SK-N-MC (cell line): ENCODE data around the gene MALRD1.

Experiments
- DNase-seq: peaks from one replicate; pipeline ENCODE4 v3.0.0-alpha.2; 2011; ENCODE audit warnings: low read depth, low spot score
- H3K27ac ChIP-seq: fragments of 200-600 bp; sonication (generic); 2 replicates; pipeline ENCODE4 v1.5.1; 2016; ENCODE audit warnings: mixed run types
- H3K36me3 ChIP-seq: fragments of 200-600 bp; sonication (generic); 2 replicates; pipeline ENCODE4 v1.6.1; 2017; ENCODE audit warnings: antibody characterized with exemption, low read length, mixed read lengths; ENCODE audit not compliant: insufficient read depth
- H3K4me3 ChIP-seq: fragments of 200-600 bp; sonication (generic); 2 replicates; pipeline ENCODE4 v1.5.1; 2016
- H3K9ac ChIP-seq: fragments of 200-600 bp; sonication (generic); 2 replicates; pipeline ENCODE4 v1.8.0; 2017; ENCODE audit warnings: mixed run types, mixed read lengths; ENCODE audit not compliant: insufficient read length
- H3K9me3 ChIP-seq: fragments of 200-600 bp; sonication (generic); 2 replicates; pipeline ENCODE4 v1.6.1; 2017; ENCODE audit warnings: low read depth, mild to moderate bottlenecking, antibody characterized with exemption, low read length, moderate library complexity, mixed read lengths
- EZH2 ChIP-seq: fragments of 200-600 bp; sonication (generic); IDR thresholded peaks from one replicate; pipeline ENCODE4 v1.6.1; 2017; ENCODE audit warnings: antibody characterized with exemption
- FOXP2 ChIP-seq: optimal IDR thresholded peaks from 2 replicates; pipeline ENCODE3; 2011; ENCODE audit warnings: mild to moderate bottlenecking, moderate library complexity; ENCODE audit not compliant: insufficient read depth; ENCODE audit errors: extremely low read length, control extremely low read depth
- POLR2AphosphoS5 ChIP-seq: IDR thresholded peaks from 2 replicates; pipeline ENCODE4 v1.6.1; 2012; ENCODE audit warnings: mild to moderate bottlenecking, low read depth, low read length, borderline replicate concordance

The MALRD1 gene

GRCh38 chr10:19142967-19143366 lies 94.4 kb downstream of the MALRD1 start:
- Histone ChIP-seq H3K36me3 (no peaks in the 10 kb centered on the region), H3K9ac (no peak overlapping the region), H3K4me3 (no peak overlapping the region), H3K9me3 (no peaks in the 10 kb centered on the region), H3K27ac (no peak overlapping the region)
- DNase-seq = no peak
- TF ChIP-seq FOXP2 = no peak
- no peak for TF ChIP-seq EZH2
- no peak for TF ChIP-seq POLR2AphosphoS5

GRCh38 chr10:19144206-19144605 lies 95.6 kb downstream of the MALRD1 start:
- Histone ChIP-seq H3K9ac (no peak overlapping the region), H3K9me3 (no peaks in the 10 kb centered on the region), H3K36me3 (no peaks in the 10 kb centered on the region), H3K4me3 (no peak overlapping the region), H3K27ac (no peak overlapping the region)
- DNase-seq = no peak
- TF ChIP-seq POLR2AphosphoS5 (no peak), EZH2 (no peak), FOXP2 (no peak)

GRCh38 chr10:19154375-19154774 lies 105.8 kb downstream of the MALRD1 start:
- H3K9ac ChIP-seq = no peak overlapping the region
- DNase-seq = no peak
- TF ChIP-seq FOXP2 = no peak
- no peak for TF ChIP-seq EZH2
- no peak for TF ChIP-seq POLR2AphosphoS5
- H3K9me3 ChIP-seq = no peaks in the 10 kb centered on the region
- H3K27ac ChIP-seq = no peak overlapping the region
- H3K4me3 ChIP-seq = no peak overlapping the region
- no peaks in the 10 kb centered on the region for H3K36me3 ChIP-seq

- no peak for TF ChIP-seq EZH2
- TF ChIP-seq FOXP2 = no peak
- TF ChIP-seq POLR2AphosphoS5 = no peak
- no peak for DNase-seq
- Histone ChIP-seq H3K9me3 (no peaks in the 10 kb centered on the region), H3K4me3 (no peak overlapping the region), H3K36me3 (no peaks in the 10 kb centered on the region), H3K9ac (no peak overlapping the region), H3K27ac (no peak overlapping the region)
These were observed 109.8 kb downstream of the MALRD1 start for GRCh38 chr10:19158358-19158757.

GRCh38 chr10:19158870-19159269 lies 110.3 kb downstream of the MALRD1 start:
- Histone ChIP-seq H3K27ac (no peak overlapping the region), H3K9ac (no peak overlapping the region), H3K36me3 (no peaks in the 10 kb centered on the region), H3K9me3 (no peaks in the 10 kb centered on the region), H3K4me3 (no peak overlapping the region)
- TF ChIP-seq EZH2 = no peak
- TF ChIP-seq POLR2AphosphoS5 = no peak
- no peak for TF ChIP-seq FOXP2
- no peak for DNase-seq

- H3K4me3 ChIP-seq = no peak overlapping the region
- H3K36me3 ChIP-seq = no peaks in the 10 kb centered on the region
- no peak for DNase-seq
- H3K9ac ChIP-seq = no peak overlapping the region
- H3K9me3 ChIP-seq = no peaks in the 10 kb centered on the region
- no peak for TF ChIP-seq POLR2AphosphoS5
- no peak for TF ChIP-seq EZH2
- no peak for TF ChIP-seq FOXP2
- no peak overlapping the region for H3K27ac ChIP-seq
These were observed 115.9 kb downstream of the MALRD1 start for GRCh38 chr10:19164461-19164860.

- TF ChIP-seq POLR2AphosphoS5 (no peak), FOXP2 (no peak), EZH2 (no peak)
- Histone ChIP-seq H3K4me3 (no peak overlapping the region), H3K27ac (no peak overlapping the region), H3K9me3 (no peaks in the 10 kb centered on the region), H3K36me3 (no peaks in the 10 kb centered on the region), H3K9ac (no peak overlapping the region)
- DNase-seq = no peak
These were observed 120.0 kb downstream of the MALRD1 start for GRCh38 chr10:19168584-19168983.

GRCh38 chr10:19169041-19169440 lies 120.4 kb downstream of the MALRD1 start:
- Histone ChIP-seq H3K9ac (no peak overlapping the region), H3K27ac (no peak overlapping the region), H3K36me3 (no peaks in the 10 kb centered on the region), H3K4me3 (no peak overlapping the region), H3K9me3 (no peaks in the 10 kb centered on the region)
- DNase-seq = no peak
- TF ChIP-seq POLR2AphosphoS5 = no peak
- no peak for TF ChIP-seq FOXP2
- TF ChIP-seq EZH2 = no peak

GRCh38 chr10:19169684-19170083 lies 121.1 kb downstream of the MALRD1 start:
- H3K9ac ChIP-seq = no peak overlapping the region
- no peak for TF ChIP-seq POLR2AphosphoS5
- no peak for TF ChIP-seq FOXP2
- no peak for TF ChIP-seq EZH2
- H3K4me3 ChIP-seq = no peak overlapping the region
- DNase-seq = no peak
- H3K9me3 ChIP-seq = no peaks in the 10 kb centered on the region
- H3K27ac ChIP-seq = no peak overlapping the region
- no peaks in the 10 kb centered on the region for H3K36me3 ChIP-seq

GRCh38 chr10:19178675-19179074 lies 130.1 kb downstream of the MALRD1 start:
- no peaks in the 10 kb centered on the region for H3K9me3 ChIP-seq
- H3K4me3 ChIP-seq = no peak overlapping the region
- DNase-seq = no peak
- H3K27ac ChIP-seq = no peak overlapping the region
- TF ChIP-seq FOXP2 (no peak), EZH2 (no peak), POLR2AphosphoS5 (no peak)
- no peak overlapping the region for H3K9ac ChIP-seq
- H3K36me3 ChIP-seq = no peaks in the 10 kb centered on the region
